Activated CD8-positive, alpha-beta memory T cell treated with anti-CD3 and anti-CD28 coated beads for 4 hours (primary cell): ENCODE measurements around the gene NUP37.

Source experiments
- DNase-seq, 2 donors: peaks; one replicate each; pipeline ENCODE4 v3.0.0-alpha.2; 2020; ENCODE audit warnings: low read depth in 2 of 2

Gene NUP37

GRCh38 chr12:102026728-102027127 lies 93.2 kb downstream of the NUP37 start:
- no peak for DNase-seq

- DNase-seq, result no peak
Measured at GRCh38 chr12:102024765-102025164, 95.1 kb downstream of the NUP37 start.

GRCh38 chr12:102023343-102023930 lies 96.5 kb downstream of the NUP37 start:
- DNase-seq, result no peak
